ENCODE measurements around the gene NDUFAF5.
"Not testable (repeated sequence)": the region's sequence is repeated elsewhere in the genome, so short reads cannot be mapped to it uniquely, and the experiment has no call there.

Gene NDUFAF5

GRCh38 chr20:13784893-13785715 lies at the start of gene NDUFAF5, which contains the start of gene ESF1:
Gene NDUFAF5 (plus strand): TSS chr20:13785028. CDS start chr20:13785069, 41 bp downstream.
Gene ESF1 (minus strand): TSS chr20:13784919. CDS start chr20:13783140, 1,779 bp downstream.
- peak; percentile 98 for DNase-seq

- no peak for DNase-seq
These were observed 49.0 kb upstream of the NDUFAF5 start for GRCh38 chr20:13735826-13736225.

GRCh38 chr20:13736436-13737191 lies 48.2 kb upstream of the NDUFAF5 start:
- DNase-seq, result no peak

DNA sequence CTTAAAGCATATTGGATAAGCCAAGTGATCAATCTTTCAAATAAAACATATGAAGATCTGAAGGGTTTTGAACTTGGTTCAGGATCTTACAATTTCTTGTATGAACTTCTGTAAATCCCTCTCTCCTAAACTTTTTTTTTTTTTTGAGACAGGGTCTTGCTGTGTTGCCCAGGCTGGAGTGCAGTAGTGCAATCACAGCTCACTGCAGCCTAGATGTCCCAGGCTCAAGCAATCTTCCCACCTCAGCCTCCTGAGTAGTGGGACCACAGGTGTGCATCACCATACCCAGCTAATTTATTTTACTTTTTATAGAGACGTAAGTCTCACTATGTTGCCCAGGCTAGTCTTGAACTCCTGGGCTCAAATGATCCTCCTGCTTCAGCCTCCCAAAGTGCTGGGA lies 46.6 kb upstream of the NDUFAF5 start:
- not testable (repeated sequence) for DNase-seq

- no peak for DNase-seq
These were observed 44.8 kb upstream of the NDUFAF5 start for GRCh38 chr20:13739731-13740649.

- no peak for DNase-seq
These were observed 42.9 kb upstream of the NDUFAF5 start for GRCh38 chr20:13741879-13742278.

GRCh38 chr20:13744352-13744751 lies 40.5 kb upstream of the NDUFAF5 start:
- peak; percentile 13 for DNase-seq

GRCh38 chr20:13745784-13746183 lies 39.0 kb upstream of the NDUFAF5 start:
- no peak for DNase-seq

DNA sequence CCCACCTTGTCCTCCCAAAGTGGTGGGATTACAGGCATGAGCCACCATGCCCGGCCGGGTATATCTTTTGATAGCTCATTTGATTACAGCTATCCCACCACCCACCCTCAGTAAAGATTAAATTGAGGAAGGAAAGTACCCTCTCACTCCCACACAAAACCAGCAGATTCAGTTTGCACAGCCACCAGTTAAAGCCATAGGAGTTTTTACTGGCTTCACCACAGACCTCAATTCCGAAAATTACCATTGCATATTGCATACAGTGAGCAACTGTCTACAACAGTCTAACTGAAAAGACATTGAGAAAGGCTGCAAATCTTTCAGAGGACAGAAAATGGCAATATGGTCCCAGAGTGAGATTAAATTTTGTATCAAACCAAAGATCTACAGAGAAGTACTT lies 35.0 kb upstream of the NDUFAF5 start:
- DNase-seq, result no peak

DNA sequence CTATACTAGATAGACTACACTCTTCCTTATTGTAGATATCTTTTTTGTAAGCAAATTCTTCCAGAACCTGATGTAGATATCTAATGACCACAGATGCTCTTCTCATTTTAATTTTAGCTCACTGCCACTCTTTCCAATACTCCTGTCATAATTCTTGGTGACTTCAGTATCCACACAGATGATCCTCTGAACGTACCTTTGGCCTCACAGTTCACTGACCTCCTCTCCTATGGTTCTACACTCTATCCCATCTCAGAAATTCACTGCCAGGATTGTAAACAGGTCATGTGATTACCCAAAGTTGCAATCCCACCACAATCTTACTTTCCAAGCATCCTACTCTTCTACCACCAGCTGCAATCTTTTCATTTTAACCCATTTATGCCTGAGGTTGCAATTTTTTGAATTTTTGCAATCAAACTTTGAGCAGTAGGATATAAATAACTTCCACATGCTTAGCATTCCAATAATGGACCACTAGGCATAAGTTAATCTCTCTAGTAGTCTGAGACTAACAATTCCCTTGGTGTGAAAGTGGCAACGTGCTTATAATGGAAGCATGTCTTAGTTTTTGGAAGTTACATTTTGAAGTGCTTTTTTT lies 31.3 kb upstream of the NDUFAF5 start:
- DNase-seq, result no peak

- DNase-seq, result no peak
These were observed 29.0 kb upstream of the NDUFAF5 start for GRCh38 chr20:13755809-13756208.

DNA sequence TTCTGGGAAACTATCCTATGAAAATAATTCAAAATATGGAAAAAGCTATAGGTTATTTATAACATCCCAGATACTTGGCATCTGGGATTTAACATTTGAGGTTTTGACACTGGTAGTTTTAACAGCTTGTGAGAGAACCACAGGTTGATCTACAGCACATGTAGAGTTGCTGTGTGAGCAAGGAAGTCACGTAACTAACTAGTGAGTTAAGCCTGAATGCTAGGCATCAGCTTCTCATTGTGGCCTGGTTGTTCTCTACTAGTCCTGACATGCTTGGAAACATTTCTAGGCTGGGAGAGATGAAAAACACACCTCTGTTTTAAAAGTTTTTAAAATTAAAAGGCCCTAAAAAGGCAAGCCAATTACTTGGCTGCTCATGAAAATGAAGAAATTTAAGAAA lies 28.3 kb upstream of the NDUFAF5 start:
- no peak for DNase-seq

- DNase-seq, result no peak
These were observed 25.9 kb upstream of the NDUFAF5 start for GRCh38 chr20:13758884-13759283.

- DNase-seq, result not testable (repeated sequence)
These were observed 24.3 kb upstream of the NDUFAF5 start for GRCh38 chr20:13760451-13760946.

GRCh38 chr20:13765299-13765698 lies 19.5 kb upstream of the NDUFAF5 start:
- no peak for DNase-seq

DNA sequence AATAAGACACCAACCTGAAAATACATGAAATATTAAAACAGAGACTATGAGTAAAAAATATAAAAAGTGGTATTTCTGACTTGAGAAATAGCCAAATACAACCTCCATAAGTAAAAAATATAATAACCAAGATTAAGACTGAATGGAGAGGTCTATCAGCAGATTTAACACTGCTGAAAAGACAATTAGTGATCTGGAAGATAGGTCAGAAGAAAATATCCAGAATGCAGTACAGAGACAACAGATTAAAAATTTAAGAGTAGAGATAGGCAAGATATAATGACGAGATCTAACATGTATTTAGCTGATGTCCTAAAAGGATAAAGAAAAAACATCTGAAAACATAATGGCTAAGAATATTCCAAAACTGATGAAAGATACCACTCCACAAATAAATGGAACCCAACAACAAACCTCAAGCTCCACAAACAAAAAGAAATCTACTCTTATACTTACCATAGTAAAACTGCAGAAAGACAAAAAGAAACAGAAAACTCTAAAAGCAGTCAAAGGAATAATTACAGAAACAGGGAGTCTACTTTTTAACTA lies 18.9 kb upstream of the NDUFAF5 start:
- DNase-seq, result no peak

GRCh38 chr20:13770141-13770540 lies 14.7 kb upstream of the NDUFAF5 start:
- no peak for DNase-seq

DNA sequence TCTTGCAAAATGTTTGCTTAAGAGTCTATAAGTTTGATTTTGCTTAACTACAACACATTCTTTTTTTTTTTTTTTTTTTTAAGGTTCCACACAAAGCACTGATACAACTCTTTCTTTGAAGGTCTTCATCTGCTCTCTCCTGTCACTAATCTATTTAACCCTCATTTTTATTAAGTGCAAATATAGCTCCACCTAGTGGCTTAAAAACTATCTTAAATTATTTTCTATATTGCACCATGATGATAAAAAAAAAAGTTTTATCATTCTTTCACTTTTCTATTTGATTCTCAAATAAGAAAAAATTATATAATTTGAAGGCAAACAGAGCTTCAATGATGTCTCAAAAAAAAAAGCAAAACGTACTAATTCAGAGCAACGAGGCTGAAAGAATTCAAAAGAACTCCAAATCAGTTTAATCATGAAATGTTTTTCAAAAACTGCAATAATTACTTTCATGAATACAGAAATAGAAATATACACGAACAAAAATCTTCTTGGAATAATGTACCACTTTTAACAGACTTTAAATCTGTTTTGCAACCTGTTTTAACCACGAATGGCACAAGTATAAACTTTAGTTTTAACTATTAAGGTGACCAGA lies 12.9 kb upstream of the NDUFAF5 start:
- peak; percentile 60 for DNase-seq

DNA sequence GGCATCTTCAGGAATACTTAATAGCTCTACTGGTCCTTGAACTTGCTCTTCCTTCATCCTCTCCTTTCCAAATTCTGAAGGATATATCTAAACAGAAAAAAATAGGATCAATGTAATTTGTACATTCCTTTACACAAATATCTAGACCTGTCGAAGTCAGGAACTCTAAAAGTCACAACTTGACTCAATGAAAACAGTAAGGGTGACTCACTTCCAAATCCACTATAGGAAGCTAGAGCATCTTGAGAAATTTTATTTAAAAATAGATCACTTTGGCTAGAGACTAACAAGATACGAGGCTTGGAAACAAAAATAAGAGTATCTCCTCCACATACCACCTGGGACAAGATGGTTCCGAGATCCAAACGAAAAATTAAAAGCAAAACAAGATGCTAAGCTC lies 12.3 kb upstream of the NDUFAF5 start:
- no peak for DNase-seq

- peak; percentile 11 for DNase-seq
These were observed 9.0 kb upstream of the NDUFAF5 start for GRCh38 chr20:13775867-13776266.

DNA sequence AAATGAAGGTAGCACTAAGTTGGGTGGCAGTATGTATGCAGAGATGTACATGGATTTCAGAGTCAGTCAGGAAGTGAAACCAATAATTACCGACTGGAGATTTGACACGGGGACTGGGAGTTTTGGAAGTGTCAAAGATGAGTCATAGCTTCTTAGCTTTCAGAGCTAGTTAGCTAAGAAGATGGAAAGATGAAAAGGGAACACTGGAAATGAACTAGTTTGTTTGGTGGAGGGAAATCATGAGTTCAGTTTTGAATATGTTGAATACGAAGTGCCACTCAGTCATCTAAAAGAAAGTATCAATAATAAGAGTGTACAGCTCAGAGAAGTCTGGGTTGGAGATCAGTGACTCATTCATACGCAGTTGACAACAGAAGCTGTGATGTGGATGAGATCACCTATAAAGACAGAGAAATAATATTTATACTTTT lies 7.6 kb upstream of the NDUFAF5 start:
- DNase-seq, result peak; percentile 84
